PC-9 (cell line): ENCODE data around the gene OR2H2.

Experiments used
- EZH2 ChIP-seq: fragments of 200-600 bp; sonication (generic); IDR thresholded peaks from 2 replicates; pipeline ENCODE4 v1.8.0; 2017; ENCODE audit warnings: antibody characterized with exemption, low read depth
- TF ChIP-seq, protein P1 (sequence below): fragments of 200-600 bp; sonication (generic); conservative IDR thresholded peaks from 2 replicates; pipeline ENCODE4 v1.6.1; 2017; ENCODE audit warnings: mixed run types, antibody characterized with exemption, mild to moderate bottlenecking, moderate library complexity

DNA sequence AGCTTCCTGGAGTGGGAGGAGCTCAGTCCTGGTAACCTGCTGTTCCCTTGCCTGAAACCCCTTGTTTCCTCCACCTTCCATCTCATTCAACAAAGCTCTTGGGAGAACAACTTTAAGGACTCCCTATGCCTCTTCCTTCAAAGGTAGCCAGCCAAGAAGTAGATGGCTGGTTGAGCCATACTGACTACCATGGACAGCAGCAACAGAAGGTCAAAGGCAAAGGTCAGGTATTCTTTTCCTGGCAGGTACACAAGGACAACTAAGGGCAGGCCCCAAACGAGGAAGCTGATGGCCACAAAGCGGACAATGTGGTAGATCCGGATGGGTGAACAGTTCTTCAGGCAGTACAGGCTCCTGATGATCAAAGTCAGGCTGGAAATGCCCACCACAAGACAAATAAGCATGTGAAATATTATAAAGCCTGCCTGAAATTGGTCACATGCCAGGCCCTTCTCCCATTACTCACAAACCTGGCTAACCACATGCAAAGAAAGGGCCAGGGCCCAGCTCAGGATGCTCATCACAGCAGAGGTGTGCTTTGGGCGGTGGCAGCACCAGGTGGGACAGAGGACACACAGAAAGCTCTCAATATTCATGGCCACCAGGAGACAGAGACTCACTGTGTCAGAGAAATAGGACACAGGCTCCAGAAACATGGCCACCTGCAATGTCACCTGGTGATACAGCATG is 47.1 kb upstream of the OR2H2 start:
- TF ChIP-seq EZH2: no peak
- TF ChIP-seq, protein P1, sequence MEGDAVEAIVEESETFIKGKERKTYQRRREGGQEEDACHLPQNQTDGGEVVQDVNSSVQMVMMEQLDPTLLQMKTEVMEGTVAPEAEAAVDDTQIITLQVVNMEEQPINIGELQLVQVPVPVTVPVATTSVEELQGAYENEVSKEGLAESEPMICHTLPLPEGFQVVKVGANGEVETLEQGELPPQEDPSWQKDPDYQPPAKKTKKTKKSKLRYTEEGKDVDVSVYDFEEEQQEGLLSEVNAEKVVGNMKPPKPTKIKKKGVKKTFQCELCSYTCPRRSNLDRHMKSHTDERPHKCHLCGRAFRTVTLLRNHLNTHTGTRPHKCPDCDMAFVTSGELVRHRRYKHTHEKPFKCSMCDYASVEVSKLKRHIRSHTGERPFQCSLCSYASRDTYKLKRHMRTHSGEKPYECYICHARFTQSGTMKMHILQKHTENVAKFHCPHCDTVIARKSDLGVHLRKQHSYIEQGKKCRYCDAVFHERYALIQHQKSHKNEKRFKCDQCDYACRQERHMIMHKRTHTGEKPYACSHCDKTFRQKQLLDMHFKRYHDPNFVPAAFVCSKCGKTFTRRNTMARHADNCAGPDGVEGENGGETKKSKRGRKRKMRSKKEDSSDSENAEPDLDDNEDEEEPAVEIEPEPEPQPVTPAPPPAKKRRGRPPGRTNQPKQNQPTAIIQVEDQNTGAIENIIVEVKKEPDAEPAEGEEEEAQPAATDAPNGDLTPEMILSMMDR: no peak
